IMR-90 (cell line): Measurements from ENCODE around the gene LTBP2.

Experiments
- BHLHE40 ChIP-seq: fragments of 150-350 bp; IDR thresholded peaks from 2 replicates; pipeline ENCODE4 v1.6.1; 2016; ENCODE audit warnings: mild to moderate bottlenecking, low read depth, low read length
- CEBPB ChIP-seq: IDR thresholded peaks from 2 replicates; pipeline ENCODE4 v1.6.1; 2012; ENCODE audit warnings: low read depth, low read length, improper control_type of control experiment
- MXI1 ChIP-seq: IDR thresholded peaks from 2 replicates; pipeline ENCODE4 v1.6.1; 2012; ENCODE audit warnings: low read depth, mild to moderate bottlenecking, low read length, moderate library complexity, borderline replicate concordance
- NFE2L2 ChIP-seq: fragments of 150-350 bp; IDR thresholded peaks from 2 replicates; pipeline ENCODE4 v1.6.1; 2016; ENCODE audit warnings: low read depth, mild to moderate bottlenecking, low read length
- POLR2A ChIP-seq: IDR thresholded peaks from 2 replicates; pipeline ENCODE4 v1.6.1; 2012; ENCODE audit warnings: mild to moderate bottlenecking, low read depth, low read length
- RAD21 ChIP-seq: IDR thresholded peaks from 2 replicates; pipeline ENCODE4 v1.6.1; 2012; ENCODE audit warnings: low read length, improper control_type of control experiment
- RCOR1 ChIP-seq: IDR thresholded peaks from 2 replicates; pipeline ENCODE4 v1.6.1; 2012; ENCODE audit warnings: mild to moderate bottlenecking, low read length, improper control_type of control experiment; ENCODE audit not compliant: insufficient replicate concordance
- RFX5 ChIP-seq: IDR thresholded peaks from 2 replicates; pipeline ENCODE4 v1.8.0; 2012; ENCODE audit warnings: low read depth, mild to moderate bottlenecking, low read length, moderate library complexity
- SMC3 ChIP-seq: fragments of 150-350 bp; IDR thresholded peaks from 2 replicates; pipeline ENCODE4 v1.6.1; 2016; ENCODE audit warnings: low read depth, mild to moderate bottlenecking, antibody characterized with exemption, low read length, moderate library complexity
- TF ChIP-seq, protein P1 (sequence below): conservative IDR thresholded peaks from 2 replicates; pipeline ENCODE4 v1.5.1; 2012; ENCODE audit warnings: mild to moderate bottlenecking, low read depth, low read length, improper control_type of control experiment
- TF ChIP-seq, protein P2 (sequence below): fragments of 150-350 bp; IDR thresholded peaks from 2 replicates; pipeline ENCODE4 v1.6.1; 2016; ENCODE audit warnings: low read depth, mild to moderate bottlenecking, low read length, moderate library complexity, borderline replicate concordance
- TF ChIP-seq, protein P3 (sequence below): fragments of 150-350 bp; IDR thresholded peaks from 2 replicates; pipeline ENCODE4 v1.6.1; 2017; ENCODE audit warnings: mild to moderate bottlenecking, antibody characterized with exemption, low read length, low read depth

DNA sequence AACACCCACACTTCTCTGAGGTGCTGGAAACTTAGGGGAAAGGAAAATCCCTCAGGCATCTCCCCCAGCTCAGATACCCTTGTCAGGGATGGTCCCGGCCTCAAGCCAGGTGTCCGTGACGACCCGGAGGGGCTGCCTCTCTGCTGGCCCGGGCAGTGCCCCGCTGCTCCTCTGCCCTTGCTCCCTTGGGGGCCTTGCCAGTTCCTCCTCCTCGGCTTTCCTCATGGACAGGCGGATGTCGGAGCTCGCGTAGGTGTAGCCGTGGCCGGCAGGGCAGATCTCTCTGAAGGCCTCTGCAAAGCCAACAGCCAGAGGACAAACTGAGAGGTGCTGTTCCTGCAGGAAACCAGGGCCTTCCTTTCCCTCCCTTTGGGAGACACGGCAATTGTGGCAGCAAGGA, 83.6 kb downstream of the LTBP2 start:
- TF ChIP-seq, protein P1, sequence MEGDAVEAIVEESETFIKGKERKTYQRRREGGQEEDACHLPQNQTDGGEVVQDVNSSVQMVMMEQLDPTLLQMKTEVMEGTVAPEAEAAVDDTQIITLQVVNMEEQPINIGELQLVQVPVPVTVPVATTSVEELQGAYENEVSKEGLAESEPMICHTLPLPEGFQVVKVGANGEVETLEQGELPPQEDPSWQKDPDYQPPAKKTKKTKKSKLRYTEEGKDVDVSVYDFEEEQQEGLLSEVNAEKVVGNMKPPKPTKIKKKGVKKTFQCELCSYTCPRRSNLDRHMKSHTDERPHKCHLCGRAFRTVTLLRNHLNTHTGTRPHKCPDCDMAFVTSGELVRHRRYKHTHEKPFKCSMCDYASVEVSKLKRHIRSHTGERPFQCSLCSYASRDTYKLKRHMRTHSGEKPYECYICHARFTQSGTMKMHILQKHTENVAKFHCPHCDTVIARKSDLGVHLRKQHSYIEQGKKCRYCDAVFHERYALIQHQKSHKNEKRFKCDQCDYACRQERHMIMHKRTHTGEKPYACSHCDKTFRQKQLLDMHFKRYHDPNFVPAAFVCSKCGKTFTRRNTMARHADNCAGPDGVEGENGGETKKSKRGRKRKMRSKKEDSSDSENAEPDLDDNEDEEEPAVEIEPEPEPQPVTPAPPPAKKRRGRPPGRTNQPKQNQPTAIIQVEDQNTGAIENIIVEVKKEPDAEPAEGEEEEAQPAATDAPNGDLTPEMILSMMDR: no peak
- TF ChIP-seq POLR2A (no peak), CEBPB (no peak), SMC3 (no peak), RCOR1 (no peak), MXI1 (no peak), RFX5 (no peak), RAD21 (no peak), NFE2L2 (no peak), BHLHE40 (no peak)
- TF ChIP-seq, protein P2, sequence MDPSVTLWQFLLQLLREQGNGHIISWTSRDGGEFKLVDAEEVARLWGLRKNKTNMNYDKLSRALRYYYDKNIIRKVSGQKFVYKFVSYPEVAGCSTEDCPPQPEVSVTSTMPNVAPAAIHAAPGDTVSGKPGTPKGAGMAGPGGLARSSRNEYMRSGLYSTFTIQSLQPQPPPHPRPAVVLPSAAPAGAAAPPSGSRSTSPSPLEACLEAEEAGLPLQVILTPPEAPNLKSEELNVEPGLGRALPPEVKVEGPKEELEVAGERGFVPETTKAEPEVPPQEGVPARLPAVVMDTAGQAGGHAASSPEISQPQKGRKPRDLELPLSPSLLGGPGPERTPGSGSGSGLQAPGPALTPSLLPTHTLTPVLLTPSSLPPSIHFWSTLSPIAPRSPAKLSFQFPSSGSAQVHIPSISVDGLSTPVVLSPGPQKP: no peak
- TF ChIP-seq, protein P3, sequence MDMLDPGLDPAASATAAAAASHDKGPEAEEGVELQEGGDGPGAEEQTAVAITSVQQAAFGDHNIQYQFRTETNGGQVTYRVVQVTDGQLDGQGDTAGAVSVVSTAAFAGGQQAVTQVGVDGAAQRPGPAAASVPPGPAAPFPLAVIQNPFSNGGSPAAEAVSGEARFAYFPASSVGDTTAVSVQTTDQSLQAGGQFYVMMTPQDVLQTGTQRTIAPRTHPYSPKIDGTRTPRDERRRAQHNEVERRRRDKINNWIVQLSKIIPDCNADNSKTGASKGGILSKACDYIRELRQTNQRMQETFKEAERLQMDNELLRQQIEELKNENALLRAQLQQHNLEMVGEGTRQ: no peak
